HepG2 (cell line): Measurements from ENCODE around the gene SCN8A. TPM values are rescaled to one million over a fixed set of nuclear protein-coding genes. Genes with fewer than 3 reads are reported as not detected.

ENCODE experiments used
- ATAC-seq: fragments of 200-7000 bp; cut with Tn5 transposase; 3 replicates; pipeline ENCODE4 v1.9.1; 2020; ENCODE audit warnings: mild to moderate bottlenecking, moderate library complexity
- BruUV-seq: library from RNA; stranded (reverse); fragments of 400-500 nt; replicated peaks from 2 replicates; lab custom pipeline; 2021; lab: Mats Ljungman, UMichigan
- CTCF ChIA-PET: fragments of 300-600 bp; formaldehyde crosslinking; extraction: SDS; loops from one replicate; lab custom pipeline; 2021; ENCODE audit warnings: low total read pairs, inconsistent platforms, low intra/inter-chr PET ratio; lab: Yijun Ruan, JAX
- POLR2A ChIA-PET: fragments of 350-600 bp; sonication (Branson Sonifier 250); formaldehyde crosslinking; loops from one replicate; lab custom pipeline; 2020; ENCODE audit warnings: antibody characterized with exemption, inconsistent platforms; lab: Yijun Ruan, JAX
- DNase-seq: peaks from one replicate; pipeline ENCODE4 v3.0.0-alpha.2; 2015; ENCODE audit warnings: low spot score
- FAIRE-seq: peaks from 3 replicates; lab custom pipeline; 2011; peaks lifted over from hg19 to GRCh38; lab: Jason Lieb, UNC
- H2AFZ ChIP-seq: one replicate; pipeline ENCODE4 v1.6.1; 2011; ENCODE audit warnings: low read length, inconsistent platforms
- H3K27ac ChIP-seq: fragments of 300-600 bp; 3 replicates; pipeline ENCODE4 v1.8.0; 2011; ENCODE audit warnings: mixed run types, mild to moderate bottlenecking, mixed read lengths, low read length, inconsistent platforms; ENCODE audit not compliant: insufficient read depth; ENCODE audit errors: extremely low read length
- H3K27me3 ChIP-seq, 2 experiments: fragments of 200-600 bp in 1 of 2; 2 replicates in 1 of 2; 3 replicates in 1 of 2; pipeline versions ENCODE4 v1.6.0 to v1.8.0; 2011; ENCODE audit warnings: low read length in 2 of 2, mild to moderate bottlenecking in 2 of 2, moderate library complexity in 2 of 2, inconsistent platforms in 1 of 2; ENCODE audit not compliant: insufficient read depth in 2 of 2, control insufficient read depth in 1 of 2
- H3K36me3 ChIP-seq, 2 experiments: fragments of 200-600 bp in 1 of 2; replicated peaks in 1 of 2; 2 replicates in 1 of 2; 3 replicates in 1 of 2; pipeline versions ENCODE4 v1.5.1 to v1.8.0; 2011; ENCODE audit warnings: low read length in 2 of 2, inconsistent platforms in 1 of 2; ENCODE audit not compliant: insufficient read depth in 2 of 2, control insufficient read depth in 1 of 2
- H3K4me1 ChIP-seq: 2 replicates; pipeline ENCODE4 v1.5.1; 2012; ENCODE audit warnings: low read length, inconsistent platforms; ENCODE audit not compliant: insufficient read depth
- H3K4me2 ChIP-seq: 2 replicates; pipeline ENCODE4 v1.6.0; 2011; ENCODE audit warnings: low read depth, low read length, inconsistent platforms
- H3K4me3 ChIP-seq, 3 experiments: fragments of 200-600 bp in 1 of 3; sonication (generic), shearing (Covaris generic) in 1 of 3; replicated peaks in 1 of 3; 2 replicates each; pipeline ENCODE4 v1.5.1; 2011 to 2016; ENCODE audit warnings: low read length in 3 of 3, inconsistent platforms in 2 of 3, low read depth in 2 of 3, mild to moderate bottlenecking in 2 of 3, control low read depth in 1 of 3, mixed read lengths in 1 of 3; ENCODE audit not compliant: insufficient read depth in 1 of 3
- H3K79me2 ChIP-seq: one replicate; pipeline ENCODE4 v1.6.1; 2011; ENCODE audit warnings: low read length, inconsistent platforms; ENCODE audit not compliant: insufficient read depth
- H3K9ac ChIP-seq: 2 replicates; pipeline ENCODE4 v1.6.0; 2011; ENCODE audit warnings: mild to moderate bottlenecking, low read depth, low read length, inconsistent platforms; ENCODE audit not compliant: insufficient read depth
- H3K9me3 ChIP-seq: 2 replicates; pipeline ENCODE4 v1.5.1; 2012; ENCODE audit warnings: mild to moderate bottlenecking, low read length
- H4K20me1 ChIP-seq: 2 replicates; pipeline ENCODE4 v1.6.0; 2011; ENCODE audit warnings: inconsistent platforms, mild to moderate bottlenecking, low read length, moderate library complexity; ENCODE audit not compliant: insufficient read depth
- HDAC2 ChIP-seq: sonication (generic); formaldehyde crosslinking; IDR thresholded peaks from 2 replicates; pipeline ENCODE4 v1.4.0; 2020; ENCODE audit warnings: missing genetic modification reagents
- HINFP ChIP-seq: sonication (generic); formaldehyde crosslinking; IDR thresholded peaks from 2 replicates; pipeline ENCODE4 v1.4.0; 2020; ENCODE audit warnings: low read depth, mild to moderate bottlenecking, missing genetic modification reagents
- MED1 ChIP-seq: sonication (generic); formaldehyde crosslinking; IDR thresholded peaks from 2 replicates; pipeline ENCODE4 v1.4.0; 2020; ENCODE audit warnings: missing genetic modification reagents
- NAIF1 ChIP-seq: sonication (generic); formaldehyde crosslinking; IDR thresholded peaks from 2 replicates; pipeline ENCODE4 v1.5.0; 2020; ENCODE audit warnings: mild to moderate bottlenecking, missing genetic modification reagents, borderline replicate concordance
- PCBP1 ChIP-seq: fragments of 200-400 bp; formaldehyde crosslinking; IDR thresholded peaks from 2 replicates; pipeline ENCODE4 v1.6.1; 2017; ENCODE audit warnings: mild to moderate bottlenecking, low read depth, low read length, borderline replicate concordance
- RAD21 ChIP-seq: fragments of 450-650 bp; formaldehyde crosslinking; IDR thresholded peaks from 2 replicates; pipeline ENCODE4 v1.5.0; 2020; ENCODE audit warnings: mild to moderate bottlenecking
- ZBTB42 ChIP-seq: sonication (generic); formaldehyde crosslinking; IDR thresholded peaks from 2 replicates; pipeline ENCODE4 v1.5.0; 2020; ENCODE audit warnings: mild to moderate bottlenecking, missing genetic modification reagents
- ZHX1 ChIP-seq: sonication (generic); formaldehyde crosslinking; IDR thresholded peaks from 2 replicates; pipeline ENCODE4 v1.8.1; 2022; ENCODE audit warnings: low read depth, mild to moderate bottlenecking, missing genetic modification reagents
- ZNF224 ChIP-seq: sonication (generic); formaldehyde crosslinking; IDR thresholded peaks from 2 replicates; pipeline ENCODE4 v1.5.0; 2020; ENCODE audit warnings: mild to moderate bottlenecking, missing genetic modification reagents
- ZNF263 ChIP-seq: sonication (generic); formaldehyde crosslinking; IDR thresholded peaks from 2 replicates; pipeline ENCODE4 v1.4.0; 2020; ENCODE audit warnings: missing genetic modification reagents
- ZNF280B ChIP-seq: sonication (generic); formaldehyde crosslinking; IDR thresholded peaks from 2 replicates; pipeline ENCODE4 v1.5.0; 2020; ENCODE audit warnings: missing genetic modification reagents, mild to moderate bottlenecking, borderline replicate concordance
- ZNF558 ChIP-seq: sonication (generic); formaldehyde crosslinking; IDR thresholded peaks from 2 replicates; pipeline ENCODE4 v1.9.0; 2022; ENCODE audit warnings: mild to moderate bottlenecking, missing genetic modification reagents, borderline replicate concordance
- ZNF7 ChIP-seq: IDR thresholded peaks from 2 replicates; pipeline ENCODE4 v1.6.1; 2016; ENCODE audit warnings: missing biosample characterization, missing genetic modification reagents
- WGBS: methylation state at CpG from one replicate; pipeline ENCODE4 v1.1.6; 2017; ENCODE audit warnings: low lambda C conversion rate; 5-methylcytosine and 5-hydroxymethylcytosine counted together
- in situ Hi-C: cut with HindIII; loops from 2 replicates; pipeline ENCODE4 v1.10.0; 2017; ENCODE audit warnings: low pct_unique_long_range_greater_than_20kb; ENCODE audit not compliant: extremely low pct_ligation_motif_present
- intact Hi-C: fragments of 100-400 bp; cut with micrococcal nuclease; formaldehyde crosslinking; loops from one replicate; pipeline ENCODE4 v1.10.0; 2022; ENCODE audit not compliant: unreplicated experiment
- polyA plus RNA-seq, 8 experiments: library from polyadenylated mRNA; depleted of rRNA in 3 of 8; stranded (reverse) in 7 of 8; unstranded in 1 of 8; fragments of >200 nt; fragmentation: Illumina TruSeq in 4 of 8; extraction: Trizol in 4 of 8; gene quantifications; 2 replicates each; pipeline versions ENCODE4 v1.2.1 to v1.2.3, GENCODE V29; 2011 to 2016; ENCODE audit warnings: low read depth in 4 of 8, missing spikeins in 1 of 8, mixed read lengths in 1 of 8; ENCODE audit not compliant: insufficient read depth in 1 of 8
- total RNA-seq, 5 experiments: library from RNA; depleted of rRNA; stranded (reverse); fragments of >200 nt; fragmentation: Illumina TruSeq; extraction: Trizol; gene quantifications; 2 replicates each; pipeline ENCODE4 v1.2.3, GENCODE V29; 2016; ENCODE audit warnings: low read depth in 1 of 5

Gene SCN8A
- total and polyA plus RNA-seq, 2 of the 13 experiments (the other 11 are each of a cell fraction or from before 2014, with no cell fraction given), result 0.57 to 1.4 TPM

GRCh38 chr12:51793201-51793600 lies 202.2 kb downstream of the SCN8A start:
- Histone ChIP-seq H3K9ac (no peak overlapping the region), H3K4me2 (no peak overlapping the region), H3K9me3 (no peaks in the 10 kb centered on the region), H3K27me3 (no peaks in the 10 kb centered on the region), H2AFZ (no peak overlapping the region), H3K4me1 (peaks cover 6% of the 10 kb centered on the region; the same call in 1 of the 2 replicates), H4K20me1 (no peaks in the 10 kb centered on the region), H3K79me2 (no peaks in the 10 kb centered on the region), H3K4me3 (no peak overlapping the region)
- CTCF ChIA-PET, result no interaction called here
- DNase-seq (no peak), FAIRE-seq (no peak), ATAC-seq (no peak)
- POLR2A ChIA-PET, result no interaction called here
- in situ Hi-C loops (no loop called here), intact Hi-C loops (no loop called here)
- BruUV-seq, result no TSS peak
- TF ChIP-seq MED1 (CRISPR knock-in tag), result no peak
- TF ChIP-seq ZHX1 (CRISPR knock-in tag), result no peak
- no peak for TF ChIP-seq ZNF224
- TF ChIP-seq RAD21 (CRISPR knock-in tag), result no peak
- TF ChIP-seq PCBP1, result no peak
- TF ChIP-seq NAIF1, result no peak
- no peak for TF ChIP-seq ZNF7 (CRISPR knock-in tag)
- no peak for TF ChIP-seq ZBTB42
- no peak for TF ChIP-seq ZNF280B
- no peak for TF ChIP-seq HDAC2
- TF ChIP-seq ZNF558, result no peak
- TF ChIP-seq ZNF263 (CRISPR knock-in tag), result no peak
- TF ChIP-seq HINFP (CRISPR knock-in tag), result no peak
- TF ChIP-seq, all 625 proteins: peak for 0
- WGBS, result 83% methylated on average over 1 of the region's 1 CpG
- no peaks in the 10 kb centered on the region for H3K36me3 ChIP-seq
- no peak overlapping the region for H3K27ac ChIP-seq
